DOHH2 (cell line): ENCODE data around the gene PROM2.

Experiments used
- H3F3A ChIP-seq: fragments of 200-600 bp; sonication (generic), shearing (Covaris generic); 2 replicates; pipeline ENCODE4 v1.6.0; 2016; ENCODE audit warnings: antibody characterized with exemption, mild to moderate bottlenecking; ENCODE audit not compliant: control insufficient read depth, insufficient read depth
- H3K27ac ChIP-seq: fragments of 200-600 bp; sonication (generic); 2 replicates; pipeline ENCODE4 v1.5.1; 2014; ENCODE audit warnings: low read depth, mild to moderate bottlenecking, low read length, moderate library complexity
- H3K27me3 ChIP-seq: fragments of 200-600 bp; sonication (generic); 2 replicates; pipeline ENCODE4 v1.6.1; 2014; ENCODE audit warnings: mild to moderate bottlenecking, low read length, mixed read lengths; ENCODE audit not compliant: control insufficient read depth
- H3K36me3 ChIP-seq: fragments of 200-600 bp; sonication (generic); 2 replicates; pipeline ENCODE4 v1.6.1; 2014; ENCODE audit warnings: mild to moderate bottlenecking, low read length, moderate library complexity, mixed read lengths; ENCODE audit not compliant: control insufficient read depth
- H3K4me1 ChIP-seq: fragments of 200-600 bp; sonication (generic); 2 replicates; pipeline ENCODE4 v1.6.1; 2014; ENCODE audit warnings: mild to moderate bottlenecking, low read length, mixed read lengths; ENCODE audit not compliant: control insufficient read depth
- H3K4me2 ChIP-seq: fragments of 200-600 bp; sonication (generic); 2 replicates; pipeline ENCODE4 v1.6.0; 2014; ENCODE audit warnings: mild to moderate bottlenecking, low read length, moderate library complexity
- H3K4me3 ChIP-seq: fragments of 200-600 bp; sonication (generic); 2 replicates; pipeline ENCODE4 v1.5.1; 2014; ENCODE audit warnings: mild to moderate bottlenecking, low read length, mixed read lengths
- H3K79me2 ChIP-seq: fragments of 200-600 bp; sonication (generic); 2 replicates; pipeline ENCODE4 v1.6.1; 2014; ENCODE audit warnings: mild to moderate bottlenecking, low read length, mixed read lengths; ENCODE audit not compliant: control insufficient read depth
- H3K9me2 ChIP-seq: fragments of 200-600 bp; sonication (generic); replicated peaks from 2 replicates; pipeline ENCODE4 v1.6.1; 2014; ENCODE audit warnings: mild to moderate bottlenecking, low read length, mixed read lengths; ENCODE audit not compliant: control insufficient read depth
- H3K9me3 ChIP-seq: fragments of 200-600 bp; sonication (generic); 2 replicates; pipeline ENCODE4 v1.6.1; 2014; ENCODE audit warnings: antibody characterized with exemption, low read length, mixed read lengths; ENCODE audit not compliant: control insufficient read depth, insufficient read depth
- H4K20me1 ChIP-seq: fragments of 200-600 bp; sonication (generic); 2 replicates; pipeline ENCODE4 v1.6.0; 2014; ENCODE audit warnings: low read depth, mild to moderate bottlenecking, antibody characterized with exemption, low read length, moderate library complexity; ENCODE audit not compliant: control insufficient read depth, insufficient read depth
- CTCF ChIP-seq: fragments of 200-600 bp; sonication (generic); IDR thresholded peaks from one replicate; pipeline ENCODE4 v1.5.1; 2014; ENCODE audit warnings: antibody characterized with exemption, mild to moderate bottlenecking, low read depth, low read length; ENCODE audit not compliant: poor library complexity, severe bottlenecking
- EZH2phosphoT487 ChIP-seq: fragments of 200-600 bp; sonication (generic); IDR thresholded peaks from 2 replicates; pipeline ENCODE4 v1.6.1; 2017; ENCODE audit warnings: borderline replicate concordance, mild to moderate bottlenecking, antibody characterized with exemption, low read length, moderate library complexity, mixed read lengths

PROM2 gene

GRCh38 chr2:95274291-95275150, at the start of gene PROM2:
Gene PROM2, plus strand, starts transcription at chr2:95274449. Its CDS starts 137 bp downstream, at chr2:95274586.
- H3K4me2 ChIP-seq, result no peak within 1 kb of the TSS
- H3K4me3 ChIP-seq, result no peak within 1 kb of the TSS
- no peaks in the 10 kb centered on the region for H3F3A ChIP-seq
- no peaks in the 10 kb centered on the region for H3K27me3 ChIP-seq
- H3K36me3 ChIP-seq, result no peaks in the 10 kb centered on the region
- H3K4me1 ChIP-seq, result no peaks in the 10 kb centered on the region
- no peak within 1 kb of the TSS for H3K27ac ChIP-seq
- H4K20me1 ChIP-seq, result no peaks in the 10 kb centered on the region
- no peaks in the 10 kb centered on the region for H3K79me2 ChIP-seq
- no peak for TF ChIP-seq EZH2phosphoT487
- no peak for TF ChIP-seq CTCF
- no peaks in the 10 kb centered on the region for H3K9me3 ChIP-seq
- H3K9me2 ChIP-seq, result no peaks in the 10 kb centered on the region

- H3K36me3 ChIP-seq, result no peaks in the 10 kb centered on the region
- H3K9me3 ChIP-seq, result 0 out of 2 replicates have a peak, but pooled peaks cover 5% of the 10 kb centered on the region
- H4K20me1 ChIP-seq, result no peaks in the 10 kb centered on the region
- H3K27ac ChIP-seq, result no peak overlapping the region
- no peak overlapping the region for H3K4me3 ChIP-seq
- no peaks in the 10 kb centered on the region for H3K79me2 ChIP-seq
- no peaks in the 10 kb centered on the region for H3F3A ChIP-seq
- H3K9me2 ChIP-seq, result no peaks in the 10 kb centered on the region
- TF ChIP-seq EZH2phosphoT487, result no peak
- no peak for TF ChIP-seq CTCF
- no peaks in the 10 kb centered on the region for H3K4me1 ChIP-seq
- H3K27me3 ChIP-seq, result peaks cover 3% of the 10 kb centered on the region; the same call in 1 of the 2 replicates
- no peak overlapping the region for H3K4me2 ChIP-seq
Observed at GRCh38 chr2:95225658-95226057, 48.6 kb upstream of the PROM2 start.

- Histone ChIP-seq H3K4me3 (no peak overlapping the region), H3K9me3 (no peaks in the 10 kb centered on the region), H3K4me1 (no peaks in the 10 kb centered on the region), H3K27me3 (peaks cover 3% of the 10 kb centered on the region), H3F3A (no peaks in the 10 kb centered on the region), H4K20me1 (no peaks in the 10 kb centered on the region), H3K79me2 (no peaks in the 10 kb centered on the region), H3K4me2 (no peak overlapping the region), H3K9me2 (no peaks in the 10 kb centered on the region), H3K36me3 (no peaks in the 10 kb centered on the region), H3K27ac (no peak overlapping the region)
- TF ChIP-seq EZH2phosphoT487, result no peak
- TF ChIP-seq CTCF, result peak; percentile 73
Observed at GRCh38 chr2:95231723-95232122, 42.5 kb upstream of the PROM2 start.
